Activated CD4-positive, alpha-beta T cell treated with anti-CD3 and anti-CD28 coated beads for 48 hours (primary cell): Measurements from ENCODE around the gene CDK8.
"Not testable (repeated sequence)": the region's sequence is repeated elsewhere in the genome, so short reads cannot be mapped to it uniquely, and the experiment has no call there.

Experiments
- DNase-seq: peaks from one replicate; pipeline ENCODE4 v3.0.0-alpha.2; 2020

Gene CDK8

DNA sequence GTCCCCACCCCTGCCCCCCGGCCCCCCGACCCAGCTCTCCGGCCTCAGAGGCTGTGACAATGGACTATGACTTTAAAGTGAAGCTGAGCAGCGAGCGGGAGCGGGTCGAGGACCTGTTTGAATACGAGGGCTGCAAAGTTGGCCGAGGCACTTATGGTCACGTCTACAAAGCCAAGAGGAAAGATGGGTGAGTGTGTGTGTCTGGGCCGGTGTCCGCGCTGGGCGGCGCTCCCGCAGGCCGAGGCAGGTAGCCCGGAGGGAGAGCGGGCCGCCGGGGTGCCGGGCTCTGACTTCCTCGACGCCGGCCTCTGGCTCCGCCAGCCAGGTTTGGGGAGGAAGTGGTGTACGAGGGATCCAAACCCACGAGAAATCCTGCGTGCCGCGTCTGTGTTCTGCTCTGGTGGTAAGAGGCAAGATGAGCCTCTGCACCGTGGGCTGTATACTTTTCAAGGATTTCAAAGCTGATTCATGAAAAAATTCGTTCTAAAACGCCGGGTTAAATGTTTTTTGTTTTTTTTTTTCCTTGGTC, 718 bp downstream of the CDK8 start:
- peak; percentile 57 for DNase-seq

GRCh38 chr13:26255115-26255514, 1.2 kb downstream of the CDK8 start:
- DNase-seq = no peak

DNA sequence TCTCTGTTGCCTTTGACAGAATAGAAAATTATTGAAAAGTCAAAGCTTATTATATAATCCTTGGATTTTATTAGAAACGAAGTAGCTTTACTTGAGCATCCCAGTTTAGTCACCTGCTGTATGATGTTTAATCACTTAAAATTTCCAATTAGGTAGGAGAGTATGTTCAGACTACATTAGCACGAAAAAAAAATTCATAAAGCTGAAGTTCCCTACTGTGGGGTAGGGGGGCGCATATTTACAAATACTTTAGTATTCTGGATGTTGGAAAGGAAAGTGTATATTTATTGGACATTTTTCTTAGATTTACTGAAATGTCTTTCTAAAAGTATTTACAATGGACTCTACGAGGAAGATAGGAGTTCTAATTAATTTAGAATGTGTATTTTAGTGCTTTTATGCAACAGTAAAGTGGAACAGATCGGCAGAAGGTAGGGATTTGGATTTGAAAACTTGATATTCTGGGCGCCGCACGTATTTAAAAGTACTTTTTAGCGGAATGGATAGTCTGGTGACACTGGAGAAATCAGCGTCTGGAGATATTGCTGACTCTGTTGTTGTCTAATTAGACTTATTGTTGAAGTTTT, 1.9 kb downstream of the CDK8 start:
- DNase-seq = no peak

DNA sequence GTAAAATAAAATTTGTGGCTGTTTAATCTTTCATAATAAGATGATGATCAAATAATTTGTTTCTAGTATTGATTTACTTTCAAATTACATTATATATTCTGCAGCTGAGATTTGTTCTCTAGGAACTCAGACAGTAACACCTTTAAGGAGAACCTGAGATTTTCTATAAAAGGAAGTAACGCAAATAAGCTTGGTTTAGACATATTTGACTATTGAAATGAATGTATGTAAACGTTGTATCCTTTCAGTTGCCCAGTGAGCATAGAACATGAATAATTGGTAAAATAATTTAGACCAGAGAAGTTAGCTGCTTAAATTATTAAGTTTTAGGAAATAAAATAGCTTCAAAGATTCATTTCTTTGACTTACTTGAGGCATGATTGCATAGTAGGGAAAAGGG, 3.1 kb downstream of the CDK8 start:
- no peak for DNase-seq

- DNase-seq = no peak
These were observed 5.7 kb downstream of the CDK8 start for GRCh38 chr13:26259634-26260033.

- no peak for DNase-seq
These were observed 8.2 kb downstream of the CDK8 start for GRCh38 chr13:26262156-26262555.

GRCh38 chr13:26266311-26266710, 12.4 kb downstream of the CDK8 start:
- DNase-seq = no peak

GRCh38 chr13:26270707-26271106, 16.8 kb downstream of the CDK8 start:
- no peak for DNase-seq

DNA sequence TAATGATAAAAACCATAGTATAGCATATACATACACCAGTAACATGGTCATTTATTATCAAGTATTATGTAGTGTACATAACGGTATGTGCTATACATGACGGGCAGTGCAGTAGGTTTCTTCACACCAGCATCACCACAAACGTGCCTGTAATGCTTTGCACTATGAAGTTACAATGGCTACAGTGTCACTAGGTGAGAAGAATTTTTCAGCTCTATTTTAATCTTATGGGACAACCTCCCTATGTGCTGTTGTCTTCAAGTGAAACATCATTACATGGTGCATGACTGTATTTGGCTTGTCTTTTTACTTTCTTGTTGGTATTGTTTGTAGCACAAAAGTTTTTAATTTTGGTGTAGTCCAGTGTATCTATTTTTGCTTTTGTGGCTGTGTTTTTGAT, 18.7 kb downstream of the CDK8 start:
- DNase-seq = no peak

GRCh38 chr13:26280295-26280694, 26.4 kb downstream of the CDK8 start:
- no peak for DNase-seq

DNA sequence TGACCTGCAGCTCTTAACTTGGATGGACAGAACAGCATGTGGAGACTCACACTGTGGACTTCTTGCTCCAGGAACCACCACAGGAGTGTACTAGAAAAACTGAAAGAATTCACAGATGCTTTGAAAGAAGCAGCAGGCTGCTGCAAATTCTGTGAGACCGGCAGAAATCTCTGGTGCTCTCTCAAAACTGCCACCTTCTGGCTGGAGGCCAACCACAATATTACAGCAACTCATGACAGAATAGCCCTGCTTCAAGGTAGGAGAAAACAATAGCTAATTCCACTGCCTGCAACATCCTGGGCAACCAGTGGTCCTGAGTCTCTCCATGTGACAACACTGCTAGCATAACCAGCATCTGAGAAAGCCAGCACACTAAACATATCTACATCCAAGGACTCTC, 26.9 kb downstream of the CDK8 start:
- DNase-seq = no peak

DNA sequence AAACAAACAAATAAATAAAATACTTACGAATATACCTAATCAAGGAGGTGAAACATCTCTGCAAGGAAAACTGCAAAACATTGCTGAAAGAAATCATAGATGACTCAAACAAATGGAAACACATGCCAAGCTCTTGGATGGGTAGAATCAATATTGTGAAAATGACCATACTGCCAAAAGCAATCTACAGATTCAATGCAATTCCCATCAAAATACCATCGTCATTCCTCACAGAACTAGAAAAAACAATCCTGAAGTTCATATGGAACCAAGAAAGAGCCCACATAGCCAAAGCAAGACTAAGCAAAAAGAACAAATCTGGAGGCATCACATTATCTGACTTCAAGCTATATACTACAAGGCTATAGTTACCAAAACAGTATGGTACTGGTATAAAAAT, 32.0 kb downstream of the CDK8 start:
- DNase-seq = not testable (repeated sequence)

DNA sequence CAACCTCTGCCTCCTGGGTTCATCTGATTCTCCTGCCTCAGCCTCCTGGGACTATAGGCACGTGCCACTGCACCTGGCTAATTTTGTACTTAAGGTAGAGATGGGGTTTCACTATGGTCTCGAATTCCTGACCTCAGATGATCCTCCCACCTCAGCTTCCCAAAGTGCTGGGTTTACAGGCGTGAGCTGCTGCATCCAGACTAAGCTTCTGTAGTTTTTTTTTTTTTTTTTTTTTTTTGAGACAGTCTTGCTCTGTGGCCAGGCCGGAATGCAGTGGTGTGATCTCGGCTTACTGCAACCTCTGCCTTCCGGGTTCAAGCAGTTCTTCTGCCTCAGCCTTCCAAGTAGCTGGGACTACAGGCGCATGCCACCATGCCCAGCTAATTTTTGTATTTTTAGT, 34.9 kb downstream of the CDK8 start:
- DNase-seq = not testable (repeated sequence)

DNA sequence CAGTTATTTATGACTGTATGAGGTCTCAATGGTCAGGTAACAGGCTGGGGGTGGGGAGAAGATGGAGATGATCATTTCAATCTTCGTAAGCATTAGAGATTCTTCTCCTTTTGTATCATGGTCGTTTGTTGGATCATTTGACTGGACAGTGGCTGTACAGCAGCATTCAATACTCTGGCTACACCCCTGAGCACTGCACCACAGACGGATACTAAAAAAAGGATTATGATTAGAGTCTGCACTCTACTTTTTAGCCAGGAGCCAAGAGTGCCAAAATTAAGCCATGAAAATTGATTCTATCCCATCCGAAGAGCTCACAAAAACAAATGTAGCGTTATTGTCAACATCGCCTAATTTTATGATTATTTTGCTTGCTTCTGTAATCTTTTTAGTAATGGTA, 41.9 kb downstream of the CDK8 start:
- DNase-seq = no peak

- no peak for DNase-seq
These were observed 45.3 kb downstream of the CDK8 start for GRCh38 chr13:26299168-26299750.

DNA sequence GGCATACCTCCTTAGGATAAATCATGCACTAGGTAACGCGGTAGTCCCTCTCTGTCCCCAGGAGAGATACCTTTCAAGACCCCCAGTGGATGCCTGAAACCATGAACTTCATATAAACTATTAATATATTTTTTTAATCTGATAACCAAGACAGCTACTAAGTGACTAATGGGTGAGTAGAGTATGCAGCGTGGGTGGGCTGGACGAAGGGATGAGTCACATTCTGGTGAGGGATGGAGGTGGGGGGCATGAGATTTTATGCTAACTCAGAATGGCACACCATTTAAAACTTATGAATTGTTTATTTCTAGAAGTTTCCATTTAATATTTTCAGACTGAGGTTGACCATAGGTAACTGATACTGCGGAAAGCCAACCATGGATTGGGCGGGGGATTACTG, 46.2 kb downstream of the CDK8 start:
- no peak for DNase-seq

- DNase-seq = no peak
These were observed 51.7 kb downstream of the CDK8 start for GRCh38 chr13:26305676-26306075.

DNA sequence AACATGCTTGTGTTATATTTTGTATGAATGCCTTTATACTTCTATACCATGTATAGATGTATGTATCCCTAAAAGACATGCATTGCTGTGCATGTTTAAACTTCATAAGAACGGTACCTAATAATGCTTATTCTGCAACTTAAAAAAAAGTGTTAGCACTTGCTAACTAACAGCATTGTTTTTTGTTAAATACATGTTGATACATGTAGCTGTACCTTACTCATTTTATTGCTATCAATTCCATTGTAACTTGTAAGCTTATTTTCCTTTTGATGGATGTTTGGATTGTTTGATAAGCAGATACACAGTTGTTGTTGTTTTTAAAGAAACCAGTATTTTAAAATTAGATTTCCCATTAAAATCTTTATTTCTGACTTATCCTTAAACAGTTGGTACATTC, 53.8 kb downstream of the CDK8 start:
- no peak for DNase-seq

DNA sequence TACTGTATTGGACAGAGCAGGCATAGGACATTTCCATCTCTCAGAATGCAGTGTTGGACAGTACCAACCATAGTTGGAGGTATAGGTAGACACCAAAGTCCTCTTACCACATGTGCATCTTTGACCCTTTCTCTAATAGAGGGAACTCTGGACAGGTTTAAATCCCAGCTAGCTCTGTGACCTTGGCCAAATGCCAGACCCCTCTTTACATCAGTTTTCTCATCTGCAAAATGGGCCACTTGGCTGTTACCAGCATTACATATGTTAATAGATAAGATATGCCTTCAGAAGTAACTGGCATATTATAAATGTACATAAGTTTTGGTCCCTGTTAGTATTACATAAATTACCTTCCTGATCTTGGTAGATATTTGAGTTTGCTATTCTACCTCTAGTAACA, 54.3 kb downstream of the CDK8 start:
- no peak for DNase-seq

- DNase-seq = no peak
These were observed 54.9 kb downstream of the CDK8 start for GRCh38 chr13:26308836-26309235.

- DNase-seq = no peak
These were observed 56.1 kb downstream of the CDK8 start for GRCh38 chr13:26310003-26310402.

DNA sequence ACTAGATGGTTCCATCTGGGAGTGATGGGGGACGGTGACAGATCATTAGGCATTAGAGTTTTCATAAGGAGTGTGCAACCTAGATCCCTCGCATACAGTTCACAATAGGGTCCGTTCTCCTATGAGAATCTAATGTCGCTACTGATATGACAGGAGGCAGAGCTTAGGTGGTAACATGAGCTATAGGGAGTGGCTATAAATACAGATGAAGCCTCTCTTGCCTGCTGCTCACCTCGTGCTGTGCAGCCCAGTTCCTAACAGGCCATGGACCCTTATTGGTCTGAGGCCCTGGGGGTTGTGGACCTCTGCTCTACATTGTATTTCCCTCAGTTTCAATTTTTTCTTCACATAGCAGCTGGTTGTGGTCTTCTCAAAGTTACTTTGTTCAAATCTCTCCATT, 56.5 kb downstream of the CDK8 start:
- DNase-seq = no peak

DNA sequence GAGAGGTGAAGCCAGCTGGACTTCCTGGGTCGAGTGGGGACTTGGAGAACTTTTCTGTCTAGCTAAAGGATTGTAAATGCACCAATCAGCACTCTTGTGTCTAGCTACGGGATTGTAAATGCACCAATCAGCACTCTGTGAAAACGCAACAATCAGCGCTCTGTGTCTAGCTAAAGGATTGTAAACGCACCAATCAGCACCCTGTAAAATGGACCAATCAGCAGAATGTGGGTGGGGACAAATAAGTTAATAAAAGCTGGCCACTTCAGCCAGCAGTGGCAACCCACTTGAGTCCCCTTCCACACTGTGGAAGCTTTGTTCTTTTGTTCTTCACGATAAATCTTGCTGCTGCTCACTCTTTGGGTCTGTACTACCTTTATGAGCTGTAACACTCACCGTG, 58.1 kb downstream of the CDK8 start:
- DNase-seq = not testable (repeated sequence)

- not testable (repeated sequence) for DNase-seq
These were observed 62.2 kb downstream of the CDK8 start for GRCh38 chr13:26316095-26316494.

DNA sequence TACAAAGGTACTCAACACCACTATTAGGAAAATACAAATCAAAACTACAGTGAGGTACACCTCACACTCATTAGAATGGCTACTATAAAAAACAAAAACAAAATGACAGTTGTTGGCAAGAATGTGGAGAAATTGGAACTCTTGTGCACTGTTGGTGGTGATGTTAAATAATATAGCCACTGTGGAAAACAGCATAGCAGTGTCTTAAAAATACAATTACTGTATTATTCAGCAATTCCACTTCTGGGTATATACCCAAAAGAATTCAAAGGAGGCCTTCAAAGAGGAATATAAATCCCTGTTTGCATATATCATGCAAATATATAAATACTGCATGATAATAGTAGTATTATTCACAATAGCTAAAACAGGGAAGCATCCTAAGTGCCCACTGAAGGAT, 66.8 kb downstream of the CDK8 start:
- DNase-seq = no peak
